Stimulated activated CD4-positive, alpha-beta T cell treated with anti-CD3 and anti-CD28 coated beads, Interleukin-12 subunit alpha, Interleukin-12 subunit beta, amount 100 ng/mL, for 4 hours (primary cell): Measurements from ENCODE around the gene SETBP1.
A peak's percentile ranks its signal among the peaks of the same experiment; 100 is the strongest.

Experiments
- DNase-seq: peaks from one replicate; pipeline ENCODE4 v3.0.0-alpha.2; 2020

SETBP1 gene

GRCh38 chr18:44680273-44681075 lies at the start of gene SETBP1:
Gene SETBP1 (plus strand): TSS chr18:44680888. CDS start chr18:44701347, 20,459 bp downstream.
- peak; percentile 10 for DNase-seq

DNA sequence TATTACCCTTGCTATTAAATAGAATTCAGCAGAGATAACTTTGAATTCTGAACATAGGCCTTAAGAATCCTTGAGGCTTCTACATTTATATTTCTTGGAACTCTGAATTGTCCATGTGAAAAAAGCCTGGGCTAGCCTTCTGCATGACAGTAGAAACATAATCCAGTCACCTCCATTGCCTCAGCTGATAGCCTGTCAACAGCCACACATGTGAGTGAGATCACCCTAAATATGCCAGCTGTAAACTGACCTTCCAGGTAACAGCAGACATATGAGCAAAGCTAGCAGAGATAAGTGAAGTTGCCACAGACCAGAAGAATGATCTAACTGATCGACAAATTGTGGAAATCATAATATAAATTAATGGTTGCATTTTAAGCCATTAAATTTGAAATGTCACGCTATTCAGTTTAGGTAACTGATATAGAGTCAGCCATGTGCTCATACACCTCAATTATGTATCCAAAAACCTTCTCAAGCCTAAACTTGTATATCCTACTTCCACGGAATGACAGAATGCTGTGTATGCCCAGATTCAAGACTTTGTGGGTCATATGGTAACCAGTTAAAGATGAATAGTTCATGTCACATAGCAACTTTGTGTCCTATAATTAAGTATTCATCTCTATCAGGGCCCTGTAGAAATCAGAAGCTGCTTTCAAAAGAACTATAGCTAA lies 48.1 kb upstream of the SETBP1 start:
- DNase-seq = no peak

DNA sequence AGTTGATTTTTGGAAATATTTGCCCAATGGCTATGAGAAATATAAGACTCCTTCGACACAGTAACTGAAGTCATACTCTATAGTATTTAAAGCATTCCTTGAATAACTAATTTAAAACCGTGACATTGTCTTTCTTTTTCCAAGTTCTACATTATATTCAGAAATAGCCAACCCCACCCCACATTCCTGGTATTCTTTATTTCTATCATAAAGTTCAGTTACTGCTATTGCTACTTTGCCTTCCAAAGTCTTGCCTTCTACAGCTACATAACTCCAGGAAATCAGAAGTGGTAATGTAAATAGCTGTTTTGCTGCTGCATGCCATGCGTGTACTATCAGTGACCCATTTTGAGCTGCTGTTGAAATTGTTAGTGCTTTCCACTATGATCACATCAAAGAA lies 45.1 kb upstream of the SETBP1 start:
- DNase-seq = no peak

DNA sequence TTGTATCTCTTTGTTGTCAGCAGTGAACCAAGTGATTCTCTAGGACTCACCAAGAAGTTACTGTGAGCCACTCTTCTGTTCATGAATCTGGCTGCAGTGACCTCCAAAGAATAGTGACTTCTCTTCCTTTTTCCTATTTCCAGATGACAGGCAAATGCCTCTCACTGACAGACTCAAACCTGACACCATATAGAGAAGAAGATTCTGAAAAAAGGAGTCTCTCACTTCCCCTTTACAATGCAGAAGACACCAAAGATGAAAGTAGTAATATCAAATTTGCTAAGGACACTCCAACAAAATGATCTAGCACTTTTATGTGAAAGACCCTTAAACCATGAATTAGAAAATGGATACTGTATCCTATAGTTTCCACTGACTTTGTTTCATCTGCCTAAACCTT lies 44.4 kb upstream of the SETBP1 start:
- no peak for DNase-seq

- DNase-seq = no peak
These were observed 43.3 kb upstream of the SETBP1 start for GRCh38 chr18:44637210-44638033.

GRCh38 chr18:44638034-44638540 lies 42.6 kb upstream of the SETBP1 start:
- DNase-seq = no peak

GRCh38 chr18:44638811-44639210 lies 41.9 kb upstream of the SETBP1 start:
- no peak for DNase-seq

DNA sequence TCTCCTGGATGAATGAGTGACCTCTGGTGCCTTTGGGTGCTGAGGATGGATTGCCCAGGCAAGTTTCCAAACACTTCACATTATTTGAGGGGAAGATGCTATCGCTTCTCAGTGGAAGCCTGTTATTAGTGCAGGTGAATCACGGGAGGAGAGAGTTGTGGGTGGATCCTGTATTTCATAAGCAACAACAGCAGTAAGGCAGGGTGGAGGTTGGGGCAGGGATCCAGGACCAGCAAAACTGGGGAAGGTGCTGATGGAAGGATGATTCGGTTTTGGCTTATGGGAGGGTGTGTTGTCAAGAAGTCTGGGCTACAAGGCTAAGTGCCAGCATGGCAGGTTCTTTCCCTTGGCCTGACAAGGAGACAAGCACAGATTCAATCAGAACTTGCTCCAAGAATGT lies 37.7 kb upstream of the SETBP1 start:
- no peak for DNase-seq

- no peak for DNase-seq
These were observed 29.2 kb upstream of the SETBP1 start for GRCh38 chr18:44651478-44651877.

- no peak for DNase-seq
These were observed 28.6 kb upstream of the SETBP1 start for GRCh38 chr18:44651918-44652572.

- no peak for DNase-seq
These were observed 28.0 kb upstream of the SETBP1 start for GRCh38 chr18:44652722-44653121.

DNA sequence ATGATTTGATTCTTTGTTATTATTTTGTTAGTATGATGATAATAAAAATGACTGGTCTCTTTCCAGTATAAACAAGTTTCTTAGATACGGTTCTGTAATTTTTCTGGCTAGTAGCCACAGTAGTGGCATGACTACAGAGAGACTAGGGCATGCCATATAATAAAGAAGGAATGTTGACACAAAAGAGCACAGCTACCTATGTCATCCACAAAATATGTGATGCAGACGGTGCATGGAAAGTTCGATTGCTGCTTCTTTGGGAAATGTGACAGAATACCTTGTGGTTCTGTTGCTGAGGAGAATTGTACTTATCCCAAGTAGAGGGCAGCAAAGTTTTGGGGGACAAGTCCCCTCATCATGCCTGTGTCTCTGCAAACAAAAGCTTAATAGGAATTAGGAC lies 26.1 kb upstream of the SETBP1 start:
- no peak for DNase-seq

GRCh38 chr18:44655435-44655834 lies 25.3 kb upstream of the SETBP1 start:
- no peak for DNase-seq

GRCh38 chr18:44659771-44660170 lies 20.9 kb upstream of the SETBP1 start:
- DNase-seq = no peak

DNA sequence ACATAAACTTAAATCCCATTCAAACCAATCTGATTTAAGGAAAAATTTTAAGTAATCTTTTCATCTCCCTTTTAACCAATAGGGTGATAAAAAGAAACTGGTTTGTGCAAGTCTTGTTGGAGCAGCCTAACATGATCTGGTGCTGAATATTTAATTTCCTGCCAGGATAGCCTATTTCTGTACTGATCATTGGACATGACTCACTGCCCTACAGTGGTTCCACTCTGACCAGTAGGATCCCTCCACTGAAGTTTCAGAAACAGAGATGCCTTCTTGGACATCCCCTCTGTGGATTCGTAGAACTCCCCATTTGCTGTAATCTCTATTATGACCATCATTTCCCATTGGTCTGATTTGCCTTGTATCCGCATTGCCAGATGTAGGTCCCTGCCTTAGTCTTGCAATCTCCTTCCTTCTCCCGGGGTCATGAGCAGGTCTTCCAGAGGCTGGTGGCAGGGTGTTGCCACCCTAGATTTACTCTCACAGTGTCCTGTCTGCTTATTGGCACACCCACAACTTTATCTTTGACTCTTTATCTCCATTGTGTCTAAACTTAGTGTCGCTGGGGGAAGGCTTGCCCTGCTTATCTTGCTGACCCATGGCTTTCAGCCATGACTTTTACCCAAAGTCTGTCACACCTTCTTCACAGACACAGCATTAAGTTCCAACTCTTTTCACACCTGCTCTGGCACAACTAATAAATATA lies 12.3 kb upstream of the SETBP1 start:
- DNase-seq = no peak

GRCh38 chr18:44671914-44672313 lies 8.8 kb upstream of the SETBP1 start:
- DNase-seq = no peak

- DNase-seq = no peak
These were observed 8.2 kb upstream of the SETBP1 start for GRCh38 chr18:44672506-44672905.

- no peak for DNase-seq
These were observed 7.3 kb upstream of the SETBP1 start for GRCh38 chr18:44673256-44673880.

- DNase-seq = no peak
These were observed 2.8 kb upstream of the SETBP1 start for GRCh38 chr18:44677933-44678332.

DNA sequence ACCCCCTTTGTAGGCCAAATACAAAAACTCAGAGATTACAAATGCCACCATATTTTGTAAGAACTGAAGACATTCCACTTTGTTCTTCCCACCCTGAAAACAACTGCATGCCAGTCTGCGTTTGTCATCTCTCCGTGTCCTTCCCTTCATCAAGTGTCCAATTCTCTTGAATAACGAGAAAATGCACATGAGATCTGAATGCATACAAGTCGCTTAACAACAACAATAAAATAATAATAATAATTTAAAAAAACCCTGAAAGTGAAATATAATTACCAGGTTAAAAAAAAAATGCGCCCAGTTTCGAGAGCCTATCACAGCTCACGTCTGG lies 2.0 kb upstream of the SETBP1 start:
- no peak for DNase-seq

GRCh38 chr18:44679056-44679913 lies 1.4 kb upstream of the SETBP1 start:
- peak; percentile 64 for DNase-seq
